Liver (tissue), 9 donors: ENCODE results near the gene OST4. TPM values are rescaled to one million over a fixed set of nuclear protein-coding genes. Genes with fewer than 3 reads are reported as not detected.
A peak's percentile ranks its signal among the peaks of the same experiment; 100 is the strongest.
"Not testable (repeated sequence)": the region's sequence is repeated elsewhere in the genome, so short reads cannot be mapped to it uniquely, and the experiment has no call there.

Experiments used
- DNase-seq: peaks from one replicate; pipeline ENCODE4 v3.0.0-alpha.2; 2017; ENCODE audit warnings: low spot score
- H3K27ac ChIP-seq, 2 donors: one replicate each; pipeline ENCODE4 v1.7.0; 2013; ENCODE audit warnings: inconsistent platforms in 2 of 2, low read length in 2 of 2, control low read depth in 1 of 2, low read depth in 1 of 2, mild to moderate bottlenecking in 1 of 2
- H3K27me3 ChIP-seq, 4 donors: one replicate each; pipeline versions ENCODE4 v1.6.1 to v1.7.0; 2013; ENCODE audit warnings: low read length in 3 of 4, inconsistent platforms in 1 of 4, mild to moderate bottlenecking in 1 of 4, moderate library complexity in 1 of 4; ENCODE audit not compliant: control insufficient read depth in 4 of 4, insufficient read depth in 4 of 4
- H3K36me3 ChIP-seq, 4 donors: one replicate each; pipeline versions ENCODE4 v1.6.1 to v1.7.0; 2013; ENCODE audit warnings: low read length in 3 of 4, mild to moderate bottlenecking in 3 of 4, low read depth in 1 of 4, moderate library complexity in 1 of 4; ENCODE audit not compliant: control insufficient read depth in 4 of 4, insufficient read depth in 3 of 4
- H3K4me1 ChIP-seq, 4 donors: one replicate each; pipeline versions ENCODE4 v1.6.1 to v1.7.0; 2013; ENCODE audit warnings: low read length in 3 of 4, mild to moderate bottlenecking in 3 of 4, moderate library complexity in 1 of 4; ENCODE audit not compliant: control insufficient read depth in 4 of 4, insufficient read depth in 4 of 4
- H3K4me3 ChIP-seq, 3 donors: one replicate each; pipeline versions ENCODE4 v1.6.1 to v1.7.0; 2013; ENCODE audit warnings: low read length in 3 of 3, control low read depth in 1 of 3, low read depth in 1 of 3, mild to moderate bottlenecking in 1 of 3
- H3K9ac ChIP-seq, 2 donors: one replicate each; pipeline ENCODE4 v1.7.0; 2013; ENCODE audit warnings: low read length in 2 of 2, mild to moderate bottlenecking in 2 of 2, moderate library complexity in 2 of 2, control low read depth in 1 of 2, low read depth in 1 of 2
- H3K9me3 ChIP-seq, 4 donors: one replicate each; pipeline versions ENCODE4 v1.6.1 to v1.7.0; 2013; ENCODE audit warnings: low read length in 3 of 4; ENCODE audit not compliant: control insufficient read depth in 4 of 4
- ATF3 ChIP-seq: IDR thresholded peaks from 2 replicates; pipeline ENCODE4 v1.6.1; 2016; ENCODE audit warnings: antibody characterized with exemption
- CTCF ChIP-seq: fragments of 150-350 bp; IDR thresholded peaks from 2 replicates; pipeline ENCODE4 v1.5.1; 2017; ENCODE audit warnings: improper control_type of control experiment, low read depth, low read length; ENCODE audit not compliant: missing input control
- FOXA1 ChIP-seq: IDR thresholded peaks from 2 replicates; pipeline ENCODE4 v1.6.1; 2016; ENCODE audit warnings: antibody characterized with exemption
- FOXA2 ChIP-seq: IDR thresholded peaks from 2 replicates; pipeline ENCODE4 v1.6.1; 2016; ENCODE audit warnings: antibody characterized with exemption
- GABPA ChIP-seq, 2 donors: IDR thresholded peaks in 1 of 2; conservative IDR thresholded peaks in 1 of 2; 2 replicates each; pipeline ENCODE4 v1.6.1; 2016; ENCODE audit warnings: antibody characterized with exemption in 2 of 2, mild to moderate bottlenecking in 1 of 2, moderate library complexity in 1 of 2
- HNF4G ChIP-seq: IDR thresholded peaks from 2 replicates; pipeline ENCODE4 v1.6.1; 2016; ENCODE audit warnings: antibody characterized with exemption
- JUND ChIP-seq, 2 donors: IDR thresholded peaks; 2 replicates each; pipeline ENCODE4 v1.6.1; 2016; ENCODE audit warnings: antibody characterized with exemption in 2 of 2
- MAX ChIP-seq: IDR thresholded peaks from 2 replicates; pipeline ENCODE4 v1.6.1; 2016; ENCODE audit warnings: antibody characterized with exemption
- RAD21 ChIP-seq, 2 donors: IDR thresholded peaks; 2 replicates each; pipeline ENCODE4 v1.6.1; 2016; ENCODE audit warnings: antibody characterized with exemption in 2 of 2, mild to moderate bottlenecking in 2 of 2
- REST ChIP-seq: IDR thresholded peaks from 2 replicates; pipeline ENCODE4 v1.6.1; 2016; ENCODE audit warnings: antibody characterized with exemption, mild to moderate bottlenecking
- RXRA ChIP-seq, 2 donors: IDR thresholded peaks; 2 replicates each; pipeline ENCODE4 v1.6.1; 2017 to 2018; ENCODE audit warnings: antibody characterized with exemption in 2 of 2, mild to moderate bottlenecking in 1 of 2
- SP1 ChIP-seq: IDR thresholded peaks from 2 replicates; pipeline ENCODE4 v1.6.1; 2018; ENCODE audit warnings: antibody characterized with exemption, mild to moderate bottlenecking
- TAF1 ChIP-seq: conservative IDR thresholded peaks from 2 replicates; pipeline ENCODE4 v1.6.1; 2016; ENCODE audit warnings: antibody characterized with exemption, mild to moderate bottlenecking
- YY1 ChIP-seq: IDR thresholded peaks from 2 replicates; pipeline ENCODE4 v1.6.1; 2016; ENCODE audit warnings: antibody characterized with exemption, mild to moderate bottlenecking
- ZBTB33 ChIP-seq: IDR thresholded peaks from 2 replicates; pipeline ENCODE4 v1.6.1; 2016; ENCODE audit warnings: antibody characterized with exemption
- WGBS: extraction: QIAGEN DNeasy Blood & Tissue Kit; methylation state at CpG from one replicate; pipeline ENCODE4 v1.1.7; 2013; 5-methylcytosine and 5-hydroxymethylcytosine counted together
- polyA plus RNA-seq, 2 donors: library from polyadenylated mRNA; stranded (reverse) in 1 of 2; unstranded in 1 of 2; fragments of 200-250 nt in 1 of 2; fragments of >200 nt in 1 of 2; fragmentation: Nextera tagmentation in 1 of 2; extraction: Ambion mirVana in 1 of 2; gene quantifications; one replicate each; pipeline versions ENCODE4 v1.2.1 to v1.2.3, GENCODE V29; 2013 to 2015
- total RNA-seq, 2 donors: library from RNA; depleted of rRNA; stranded (reverse); fragments of >200 nt; gene quantifications; one replicate each; pipeline ENCODE4 v1.2.3, GENCODE V29; 2014
- donor health status: healthy.
- donor health status: healthy.
- donor health status: healthy.
- donor health status: healthy.
- donor health status: healthy.

The OST4 gene
- total and polyA plus RNA-seq, 4 donors = 94.8 to 377 (median 206) TPM

GRCh38 chr2:27077231-27077630 lies 5.8 kb upstream of the OST4 start:
- Histone ChIP-seq H3K9me3 (no peaks in the 10 kb centered on the region), H3K27me3 (no peaks in the 10 kb centered on the region), H3K4me1 (peaks cover 9 to 34% (median 15%) of the 10 kb centered on the region in 4 donors), H3K4me3 (no peak overlapping the region), H3K9ac (no peak overlapping the region), H3K36me3 (no peaks in the 10 kb centered on the region), H3K27ac (no peak overlapping the region)
- 81% methylated on average over 7 of the region's 7 CpGs for whole genome bisulfite sequencing
- no peak for DNase-seq
- no peak for TF ChIP-seq TAF1
- TF ChIP-seq GABPA (IDR thresholded peaks at IDR 0.05 in 1 of 2, conservative IDR thresholded peaks at IDR 0.05 in 1 of 2) = no peak
- no peak for TF ChIP-seq YY1
- no peak for TF ChIP-seq ATF3
- TF ChIP-seq SP1 = no peak
- no peak for TF ChIP-seq RAD21 (IDR thresholded peaks at IDR 0.05)
- TF ChIP-seq MAX = no peak
- no peak for TF ChIP-seq HNF4G
- no peak for TF ChIP-seq JUND (IDR thresholded peaks at IDR 0.05)

GRCh38 chr2:27076323-27076722 lies 4.9 kb upstream of the OST4 start:
- peak overlapping the region in 1 of 2 donors; percentile 0 for H3K27ac ChIP-seq
- no peaks in the 10 kb centered on the region for H3K36me3 ChIP-seq
- TF ChIP-seq FOXA1 (no peak), JUND (IDR thresholded peaks at IDR 0.05) (no peak), GABPA (IDR thresholded peaks at IDR 0.05 in 1 of 2, conservative IDR thresholded peaks at IDR 0.05 in 1 of 2) (no peak), TAF1 (no peak), YY1 (no peak), FOXA2 (no peak), ZBTB33 (no peak), MAX (no peak), CTCF (no peak), REST (no peak), RXRA (IDR thresholded peaks at IDR 0.05) (no peak)
- no peak overlapping the region for H3K9ac ChIP-seq
- no peak overlapping the region for H3K4me3 ChIP-seq
- peaks cover 5 to 29% (median 10%) of the 10 kb centered on the region in 4 donors for H3K4me1 ChIP-seq
- H3K9me3 ChIP-seq = no peaks in the 10 kb centered on the region
- no peaks in the 10 kb centered on the region for H3K27me3 ChIP-seq
- no peak for DNase-seq
- 84% methylated on average over 4 of the region's 4 CpGs for WGBS

- not testable (repeated sequence) for DNase-seq, H3K36me3 ChIP-seq, H3K9ac ChIP-seq, H3K27me3 ChIP-seq, H3K4me3 ChIP-seq, H3K9me3 ChIP-seq
- Histone ChIP-seq H3K4me1 (peaks cover 4 to 27% (median 11%) of the 10 kb centered on the region in 4 donors), H3K27ac (peak overlapping the region in 1 of 2 donors; percentile 14)
- 78% methylated on average over 6 of the region's 6 CpGs for WGBS
These were observed 4.1 kb upstream of the OST4 start for GRCh38 chr2:27075566-27075871.
